MM.1S (cell line): Measurements from ENCODE around the gene SMYD5.

Experiments used
- CTCF ChIP-seq: fragments of 300-600 bp; sonication (generic); IDR thresholded peaks from 2 replicates; pipeline ENCODE4 v1.5.1; 2016; ENCODE audit warnings: antibody characterized with exemption, low read length, mixed read lengths
- EZH2 ChIP-seq: fragments of 300-600 bp; sonication (generic); optimal IDR thresholded peaks from 2 replicates; pipeline ENCODE3; 2017; ENCODE audit warnings: low read depth, mild to moderate bottlenecking, antibody characterized with exemption, low read length, mixed read lengths

DNA sequence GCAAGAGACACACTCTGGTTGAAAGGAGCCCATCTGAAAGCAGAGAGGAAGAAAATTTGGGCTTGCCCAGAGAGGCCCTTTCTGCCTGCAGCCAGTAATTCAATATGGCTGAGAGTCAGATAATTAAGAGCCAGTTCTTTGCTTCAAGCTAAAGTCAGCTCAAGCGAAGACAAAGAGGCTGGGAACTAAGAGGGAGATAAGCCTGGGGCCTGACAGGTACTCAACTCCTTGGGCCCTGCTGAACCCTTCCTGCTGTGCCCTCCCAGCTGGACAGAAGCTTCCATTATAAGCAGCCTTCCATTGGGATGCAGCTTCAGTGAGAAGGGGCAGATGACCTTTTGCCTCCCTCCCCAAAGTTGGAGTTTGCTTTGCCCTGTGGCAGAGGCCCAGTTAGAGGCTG is 58.2 kb downstream of the SMYD5 start:
- TF ChIP-seq EZH2 (no peak), CTCF (no peak)
